Measurements from ENCODE around the gene TXNL4B.

Gene TXNL4B

DNA sequence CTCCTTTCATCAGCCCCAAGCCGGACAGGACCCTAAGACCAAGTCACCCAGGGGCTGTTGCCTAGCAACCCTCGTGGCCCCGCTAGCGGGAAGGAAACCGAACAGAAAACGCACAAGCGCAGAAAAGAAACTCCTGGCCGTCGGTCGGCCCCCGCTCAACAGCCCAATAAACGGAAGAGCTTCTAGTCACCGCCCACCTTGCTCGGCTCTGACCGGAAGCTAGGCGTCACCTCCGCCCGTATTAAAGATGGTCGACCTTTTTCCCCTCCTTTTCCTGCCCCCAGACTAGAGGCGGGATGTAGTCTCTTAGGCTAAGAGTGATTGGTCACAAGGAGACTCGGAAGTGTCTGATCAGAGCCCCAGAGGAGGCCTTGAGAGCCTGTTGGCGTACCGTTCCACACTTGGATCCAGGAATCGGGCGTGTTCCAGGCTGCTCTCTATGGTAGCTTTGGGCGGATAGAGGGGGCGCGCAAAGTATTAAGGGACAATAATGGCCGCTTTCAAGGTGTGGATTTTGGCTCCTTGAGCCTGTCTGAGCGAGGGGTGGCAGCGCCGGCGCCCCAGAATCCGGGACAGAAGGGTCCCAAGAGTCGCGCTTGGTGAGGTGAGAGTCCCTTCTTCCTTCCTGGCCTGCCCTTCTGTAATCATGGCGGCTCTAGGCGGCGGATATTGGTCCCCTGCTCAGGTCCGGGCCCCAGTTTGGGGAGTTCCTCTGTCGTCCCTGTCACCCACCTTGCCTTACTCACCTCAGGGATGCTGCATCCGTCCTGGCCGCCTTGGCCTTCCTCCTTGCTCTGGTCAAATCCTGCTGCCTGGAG lies at the start of gene TXNL4B, which contains the start of gene DHX38:
Gene TXNL4B, minus strand, starts transcription at position 173 of the 818 bp plus-strand sequence. CDS start 2,871 bp downstream, outside the sequence.
Gene DHX38, plus strand, starts transcription at position 400 of the 818 bp plus-strand sequence. CDS start 2,311 bp downstream, outside the sequence.
- peak; percentile 65 to 87 (median 78) for DNase-seq (ENCODE audit: low read depth in 4 of 4, low spot score in 1 of 4)

DNA sequence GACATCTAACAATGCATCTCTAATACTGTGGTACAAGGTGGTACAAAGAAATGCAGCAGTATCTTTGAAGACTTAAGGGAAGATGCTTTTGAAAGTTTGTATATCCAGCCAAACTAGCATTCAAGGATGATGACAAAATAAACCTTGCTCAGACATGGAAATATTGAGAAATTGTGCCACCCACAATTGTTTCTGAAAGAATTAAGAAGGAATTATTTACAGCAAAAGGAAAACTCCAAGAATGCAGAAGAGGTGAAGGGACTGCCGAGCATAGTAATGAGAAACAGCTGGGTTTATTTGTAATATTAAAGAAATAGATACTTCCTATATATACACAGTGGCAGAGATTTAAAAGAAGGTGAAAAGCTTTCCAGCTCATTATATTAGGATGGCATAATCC lies 49.1 kb upstream of the TXNL4B start:
- no peak for DNase-seq (ENCODE audit: low read depth in 4 of 4, low spot score in 1 of 4)

- DNase-seq (ENCODE audit: low read depth in 4 of 4, low spot score in 1 of 4), result no peak
These were observed 46.5 kb upstream of the TXNL4B start for GRCh38 chr16:72139908-72140307.

GRCh38 chr16:72138064-72138572 lies 44.7 kb upstream of the TXNL4B start:
- DNase-seq (ENCODE audit: low read depth in 4 of 4, low spot score in 1 of 4), result no peak

DNA sequence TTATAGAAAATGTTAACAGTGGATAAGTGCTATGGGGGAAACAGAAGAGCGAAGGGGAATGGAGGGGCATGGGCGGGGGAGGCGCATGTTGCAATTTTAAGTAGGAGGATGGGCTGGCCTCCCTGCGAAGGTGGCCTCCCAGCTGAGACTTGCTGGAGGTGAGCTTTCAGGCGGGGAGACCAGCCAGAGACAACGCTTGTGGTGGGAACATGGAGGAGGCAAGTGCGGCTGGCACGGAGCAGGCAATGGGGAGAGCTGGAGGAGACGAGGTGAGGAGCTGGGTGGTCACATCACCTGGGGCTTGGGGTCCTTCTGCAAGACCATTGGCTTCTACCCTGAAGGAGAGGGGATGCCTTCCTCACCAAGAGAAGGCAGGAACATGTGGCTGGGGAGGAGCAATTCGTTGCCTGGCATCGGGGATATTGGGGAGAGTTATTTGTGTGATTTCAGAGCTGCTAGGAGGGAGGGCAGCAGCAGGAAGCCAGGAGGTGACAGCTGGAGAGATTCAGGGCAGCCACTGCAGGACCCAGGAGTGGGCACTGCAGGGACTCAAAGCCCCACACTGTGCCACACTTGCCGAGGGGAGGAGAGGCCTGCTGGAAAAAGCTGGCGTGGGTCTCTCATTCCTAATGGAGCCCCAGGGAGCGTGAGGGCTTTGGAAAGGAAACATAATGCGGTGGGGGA lies 44.1 kb upstream of the TXNL4B start:
- no peak for DNase-seq (ENCODE audit: low read depth in 4 of 4, low spot score in 1 of 4)

GRCh38 chr16:72134507-72134906 lies 41.1 kb upstream of the TXNL4B start:
- no peak for DNase-seq (ENCODE audit: low read depth in 4 of 4, low spot score in 1 of 4)

- no peak for DNase-seq (ENCODE audit: low read depth in 4 of 4, low spot score in 1 of 4)
These were observed 39.3 kb upstream of the TXNL4B start for GRCh38 chr16:72132726-72133125.

DNA sequence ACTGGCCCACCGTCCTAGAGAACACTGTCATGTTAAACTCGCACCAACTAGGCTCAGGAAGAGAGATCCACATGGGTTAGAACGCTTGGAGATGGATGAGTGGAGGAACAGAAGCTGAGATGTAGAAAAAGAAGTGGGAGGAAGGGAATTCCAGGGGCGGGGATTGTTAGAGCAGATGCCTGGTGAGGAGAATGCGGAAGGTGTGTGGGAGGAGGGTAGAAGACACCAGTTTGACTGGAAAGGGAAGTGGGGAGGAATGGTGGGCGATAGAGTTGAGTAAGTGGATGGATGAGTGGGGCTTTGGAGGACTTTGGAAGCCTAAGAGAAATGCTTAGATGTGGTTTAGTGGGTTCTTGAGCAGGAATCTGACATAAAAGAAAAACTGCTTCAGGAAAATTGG lies 37.6 kb upstream of the TXNL4B start:
- no peak for DNase-seq (ENCODE audit: low read depth in 4 of 4, low spot score in 1 of 4)

DNA sequence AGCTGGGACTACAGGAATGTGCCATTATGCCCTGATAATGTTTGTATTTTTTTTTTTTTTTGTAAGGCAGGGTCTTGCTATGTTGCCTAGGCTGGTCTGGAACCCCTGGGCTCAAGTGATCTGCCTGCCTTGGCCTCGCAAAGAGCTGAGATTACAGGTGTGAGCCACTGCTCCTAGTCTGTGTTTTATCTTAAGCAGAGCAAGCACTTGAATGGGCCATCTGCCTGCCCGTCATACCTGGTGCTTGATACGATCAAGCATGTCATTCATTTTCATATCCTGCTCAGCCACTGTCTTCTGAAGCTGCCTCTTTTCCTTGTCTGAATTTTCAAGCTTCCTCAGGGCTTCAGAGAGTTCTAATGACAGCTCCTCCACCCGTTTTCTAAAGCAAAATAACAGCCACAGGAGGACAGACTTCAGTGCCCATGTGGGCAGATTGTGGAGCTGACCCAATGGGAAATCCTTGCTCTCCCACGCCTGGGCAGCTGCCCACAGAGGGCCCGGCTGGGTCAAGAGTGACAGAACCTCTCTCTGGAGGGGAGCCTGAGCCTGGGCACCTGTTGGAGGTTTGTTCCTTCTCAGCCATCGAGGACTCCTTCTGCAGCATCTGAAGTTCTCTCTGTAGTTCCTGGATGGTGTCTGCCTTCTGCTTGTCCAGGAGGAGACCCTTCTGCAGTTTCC lies 36.7 kb upstream of the TXNL4B start:
- DNase-seq (ENCODE audit: low read depth in 4 of 4, low spot score in 1 of 4), result no peak

- no peak for DNase-seq (ENCODE audit: low read depth in 4 of 4, low spot score in 1 of 4)
These were observed 35.3 kb upstream of the TXNL4B start for GRCh38 chr16:72128701-72129100.

GRCh38 chr16:72126429-72126765 lies 33.0 kb upstream of the TXNL4B start:
- no peak for DNase-seq (ENCODE audit: low read depth in 4 of 4, low spot score in 1 of 4)

DNA sequence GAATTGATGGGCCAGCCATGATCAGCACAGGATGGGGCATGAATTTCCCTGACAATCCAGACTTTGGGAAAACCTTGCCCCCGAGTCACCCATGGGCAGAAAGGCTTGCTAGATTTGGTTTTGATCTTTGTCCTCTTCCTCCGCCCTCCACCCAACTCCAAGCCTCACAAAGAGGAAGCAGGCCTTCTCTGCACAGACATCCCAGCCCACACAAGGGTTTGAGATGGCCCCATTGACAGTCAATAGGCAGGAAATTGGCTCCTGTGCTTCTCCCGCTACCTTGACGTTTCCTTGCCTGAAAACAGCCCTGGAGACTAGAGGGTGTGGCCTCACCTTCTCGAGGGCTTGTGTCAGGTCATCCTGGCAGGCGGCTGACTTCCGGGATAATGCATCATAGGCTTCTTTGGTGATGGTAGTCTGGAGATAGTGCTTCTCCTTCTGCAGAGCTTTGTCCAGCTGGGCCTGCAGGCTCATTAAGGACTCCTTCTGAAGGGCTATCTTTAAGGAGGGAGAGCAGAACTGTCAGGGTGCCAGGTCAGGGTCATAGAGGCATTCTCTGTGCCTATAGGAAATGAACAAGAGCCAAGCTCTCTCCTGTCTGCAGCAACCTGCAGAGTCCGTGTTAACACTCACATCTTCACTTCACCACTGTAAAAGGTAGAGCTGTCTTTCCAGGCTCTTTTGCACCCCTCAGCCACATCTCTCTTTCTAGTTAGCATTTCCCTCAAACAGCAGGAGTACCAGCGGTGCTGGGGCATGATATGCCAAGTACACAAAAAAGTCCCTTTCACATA lies 32.4 kb upstream of the TXNL4B start:
- DNase-seq (ENCODE audit: low read depth in 4 of 4, low spot score in 1 of 4), result no peak

DNA sequence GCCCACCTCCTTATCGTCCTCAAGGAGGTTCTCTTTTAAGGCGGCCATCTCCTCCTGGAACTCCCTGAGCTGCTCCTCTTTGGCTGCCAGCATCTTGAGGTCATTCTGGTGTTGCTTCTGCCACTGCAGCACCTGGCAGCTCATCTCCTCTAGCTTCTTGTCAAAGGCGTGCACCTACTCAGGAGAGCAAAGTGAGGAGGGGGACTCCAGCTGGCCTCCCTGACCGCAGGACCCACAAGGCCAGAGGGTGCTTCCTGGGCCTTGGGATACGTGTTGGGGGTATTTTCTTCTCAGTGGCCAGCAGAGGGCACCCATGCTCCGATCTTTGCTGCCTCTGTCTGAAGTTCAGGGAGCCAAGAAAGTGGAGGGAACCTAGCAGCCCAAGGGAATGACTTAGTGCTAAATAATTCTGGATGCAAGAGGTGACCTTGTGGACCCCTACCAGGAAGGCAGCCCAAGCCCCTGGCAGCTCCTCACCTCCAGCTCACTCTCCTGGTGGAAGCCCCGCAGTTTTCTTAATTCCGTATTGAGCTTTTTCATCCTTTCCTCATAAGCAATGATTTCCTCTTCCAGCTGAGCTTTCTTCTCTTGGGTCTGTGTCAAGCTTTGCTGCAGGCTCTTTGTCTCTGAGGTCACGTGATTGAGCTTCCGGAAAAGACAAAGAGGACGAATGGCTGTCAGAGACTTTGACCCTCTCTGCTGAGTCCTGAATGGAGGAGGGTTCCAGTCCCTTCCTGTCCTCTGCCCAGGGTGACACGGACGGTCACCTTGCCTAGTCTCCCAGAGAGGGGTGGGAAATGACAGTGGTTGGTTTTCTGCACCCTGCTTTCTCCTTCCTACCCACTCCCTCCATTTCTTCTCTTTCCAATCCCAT lies 31.6 kb upstream of the TXNL4B start:
- peak; percentile 23 to 50 (median 40) for DNase-seq (ENCODE audit: low read depth in 4 of 4, low spot score in 1 of 4)

- no peak for DNase-seq (ENCODE audit: low read depth in 4 of 4, low spot score in 1 of 4)
These were observed 30.7 kb upstream of the TXNL4B start for GRCh38 chr16:72124148-72124547.

- DNase-seq (ENCODE audit: low read depth in 4 of 4, low spot score in 1 of 4), result no peak
These were observed 30.0 kb upstream of the TXNL4B start for GRCh38 chr16:72123426-72123825.

- no peak for DNase-seq (ENCODE audit: low read depth in 4 of 4, low spot score in 1 of 4)
These were observed 29.5 kb upstream of the TXNL4B start for GRCh38 chr16:72122916-72123315.

DNA sequence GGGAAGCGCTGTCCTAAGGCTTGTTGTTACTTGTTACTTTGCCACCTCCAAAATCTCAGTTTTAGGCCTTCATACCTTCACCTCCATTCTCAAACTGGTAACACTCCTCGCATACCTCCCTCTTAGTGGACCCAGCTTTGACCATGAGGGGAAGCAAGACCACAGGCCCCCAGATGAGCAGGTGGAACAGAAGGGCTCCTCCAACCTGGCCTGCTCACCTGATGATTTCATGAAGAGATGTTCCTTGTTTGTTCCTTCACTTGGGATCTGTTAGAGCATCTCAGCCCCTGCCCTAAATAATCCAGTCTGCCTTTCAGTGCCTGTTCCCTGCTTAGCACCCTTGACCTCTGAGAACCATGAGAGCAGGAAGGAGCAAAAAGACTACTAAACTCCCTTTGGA lies 28.9 kb upstream of the TXNL4B start:
- no peak for DNase-seq (ENCODE audit: low read depth in 4 of 4, low spot score in 1 of 4)

DNA sequence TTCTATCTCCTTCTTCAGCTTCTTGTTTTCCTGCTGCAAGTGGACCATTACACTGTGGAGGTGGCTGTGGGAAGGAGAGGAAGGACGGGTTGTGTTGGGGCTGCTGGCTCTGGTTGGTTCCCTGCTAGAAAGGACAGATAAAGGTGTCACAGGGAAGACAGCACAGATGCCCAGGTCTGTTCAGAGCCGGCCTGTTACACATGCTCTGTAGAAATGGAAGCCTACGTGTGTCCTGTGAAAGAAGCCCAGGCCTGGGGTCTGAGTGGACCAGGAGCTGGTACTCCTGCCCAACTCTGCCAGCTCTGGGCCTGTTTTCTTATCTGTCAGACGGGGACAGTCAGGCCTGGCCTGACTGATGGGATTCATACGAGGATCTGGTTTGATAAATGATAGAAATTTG lies 26.6 kb upstream of the TXNL4B start:
- DNase-seq (ENCODE audit: low read depth in 4 of 4, low spot score in 1 of 4), result no peak

- DNase-seq (ENCODE audit: low read depth in 4 of 4, low spot score in 1 of 4), result no peak
These were observed 20.2 kb upstream of the TXNL4B start for GRCh38 chr16:72113616-72113945.

Measured in stimulated activated CD4-positive, alpha-beta T cell treated with anti-CD3 and anti-CD28 coated beads, Interleukin-1b, Interleukin-23, amount 100 ng/mL, for 24 hours (primary cell).